Measurements from ENCODE around the gene KCNJ1.

The KCNJ1 gene

DNA sequence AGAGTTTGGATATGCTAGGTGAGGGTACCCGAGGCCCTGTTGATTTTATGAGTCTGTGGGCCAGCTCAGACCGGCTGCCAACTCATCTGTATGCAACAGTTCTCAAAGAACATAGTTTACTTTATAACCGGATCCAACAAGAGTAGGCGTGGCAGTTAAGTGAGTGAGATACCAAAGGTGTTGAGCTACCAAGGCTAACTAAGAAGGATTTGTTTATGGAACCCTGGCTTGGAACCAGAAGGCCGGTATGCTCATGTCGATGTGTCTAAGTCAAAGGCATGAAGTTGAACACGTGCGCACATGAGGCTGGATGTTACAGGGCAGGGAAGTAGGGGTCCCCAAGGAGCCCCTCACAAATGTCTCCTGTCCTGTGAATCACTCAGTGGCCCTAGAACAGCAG lies at the start of gene KCNJ1:
KCNJ1 (minus strand) TSS at position 20 of the 400 bp plus-strand sequence. CDS start 27,053 bp downstream, outside the sequence.
- no peak for DNase-seq

- DNase-seq = no peak
Measured at GRCh38 chr11:128916681-128917080, 49.6 kb upstream of the KCNJ1 start.

GRCh38 chr11:128916037-128916572 lies 49.0 kb upstream of the KCNJ1 start:
- no peak for DNase-seq

- DNase-seq = peak; percentile 33
Measured at GRCh38 chr11:128915149-128915521, 48.0 kb upstream of the KCNJ1 start.

GRCh38 chr11:128914216-128915148 lies 47.4 kb upstream of the KCNJ1 start:
- no peak for DNase-seq

DNA sequence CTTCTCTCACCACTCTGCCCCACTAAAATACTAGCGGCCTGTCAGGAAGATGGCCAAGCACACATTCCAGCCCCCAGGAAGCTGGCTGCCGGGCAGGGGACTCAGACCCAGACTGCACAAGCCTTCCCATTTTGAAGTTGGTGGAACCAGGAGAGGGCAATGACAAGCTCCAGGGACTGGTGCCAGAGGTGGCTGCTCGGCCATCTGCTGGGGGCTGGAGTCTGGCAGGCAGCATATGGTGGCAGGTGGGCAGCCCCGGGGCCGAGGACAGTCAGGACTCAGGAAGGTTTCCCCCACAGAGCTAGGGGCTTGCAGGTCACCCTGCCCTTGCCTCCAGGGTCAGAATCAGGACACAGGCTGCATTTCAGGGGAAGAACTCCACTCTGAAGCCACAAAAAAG lies 46.7 kb upstream of the KCNJ1 start:
- peak; percentile 45 for DNase-seq

DNA sequence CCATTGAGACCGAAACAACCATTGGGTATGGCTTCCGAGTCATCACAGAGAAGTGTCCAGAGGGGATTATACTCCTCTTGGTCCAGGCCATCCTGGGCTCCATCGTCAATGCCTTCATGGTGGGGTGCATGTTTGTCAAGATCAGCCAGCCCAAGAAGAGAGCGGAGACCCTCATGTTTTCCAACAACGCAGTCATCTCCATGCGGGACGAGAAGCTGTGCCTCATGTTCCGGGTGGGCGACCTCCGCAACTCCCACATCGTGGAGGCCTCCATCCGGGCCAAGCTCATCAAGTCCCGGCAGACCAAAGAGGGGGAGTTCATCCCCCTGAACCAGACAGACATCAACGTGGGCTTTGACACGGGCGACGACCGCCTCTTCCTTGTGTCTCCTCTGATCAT lies 44.6 kb upstream of the KCNJ1 start:
- DNase-seq = no peak

GRCh38 chr11:128911239-128911638 lies 44.1 kb upstream of the KCNJ1 start:
- no peak for DNase-seq

- no peak for DNase-seq
Measured at GRCh38 chr11:128910576-128910975, 43.5 kb upstream of the KCNJ1 start.

GRCh38 chr11:128909438-128910125 lies 42.5 kb upstream of the KCNJ1 start:
- no peak for DNase-seq

- DNase-seq = no peak
Measured at GRCh38 chr11:128908391-128909246, 41.5 kb upstream of the KCNJ1 start.

DNA sequence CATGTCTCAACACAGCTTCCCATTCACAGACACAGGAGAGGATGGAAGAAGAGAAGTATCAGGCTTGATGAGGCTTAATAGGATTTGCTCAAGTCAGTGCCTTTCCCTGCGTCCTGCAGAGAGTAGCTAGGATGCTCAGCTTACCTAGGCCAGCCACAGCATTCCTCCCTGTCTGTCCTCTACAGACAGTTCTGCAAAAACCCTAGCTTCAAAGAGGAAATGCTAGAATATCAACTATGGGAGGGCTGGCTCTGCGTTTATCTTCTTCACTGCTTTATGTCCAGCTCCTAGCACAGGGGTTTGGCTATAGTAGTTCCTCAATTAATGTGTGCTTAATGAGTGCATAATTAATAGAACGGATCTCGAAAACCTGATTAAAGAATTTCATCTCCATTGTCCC lies 40.5 kb upstream of the KCNJ1 start:
- DNase-seq = no peak

- no peak for DNase-seq
Measured at GRCh38 chr11:128906185-128907050, 39.3 kb upstream of the KCNJ1 start.

- DNase-seq = no peak
Measured at GRCh38 chr11:128905345-128906184, 38.5 kb upstream of the KCNJ1 start.

- no peak for DNase-seq
Measured at GRCh38 chr11:128904656-128905344, 37.7 kb upstream of the KCNJ1 start.

DNA sequence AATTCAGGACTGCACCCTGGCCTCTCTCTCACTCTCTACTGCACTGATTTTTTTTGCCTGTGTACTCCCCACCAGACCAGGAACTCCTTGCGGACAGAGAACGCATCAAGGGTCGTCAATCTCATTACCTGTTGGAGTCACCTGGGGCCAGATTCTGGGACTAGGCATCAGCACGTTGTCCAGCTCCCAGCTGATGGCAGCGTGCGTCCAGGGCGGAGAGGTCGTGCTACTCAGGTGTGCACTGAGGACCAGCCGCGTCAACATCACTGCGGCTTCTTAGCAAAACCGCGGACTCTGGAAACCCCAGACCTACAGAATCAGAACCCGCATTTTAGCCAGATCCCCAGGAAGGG lies 37.2 kb upstream of the KCNJ1 start:
- DNase-seq = no peak

DNA sequence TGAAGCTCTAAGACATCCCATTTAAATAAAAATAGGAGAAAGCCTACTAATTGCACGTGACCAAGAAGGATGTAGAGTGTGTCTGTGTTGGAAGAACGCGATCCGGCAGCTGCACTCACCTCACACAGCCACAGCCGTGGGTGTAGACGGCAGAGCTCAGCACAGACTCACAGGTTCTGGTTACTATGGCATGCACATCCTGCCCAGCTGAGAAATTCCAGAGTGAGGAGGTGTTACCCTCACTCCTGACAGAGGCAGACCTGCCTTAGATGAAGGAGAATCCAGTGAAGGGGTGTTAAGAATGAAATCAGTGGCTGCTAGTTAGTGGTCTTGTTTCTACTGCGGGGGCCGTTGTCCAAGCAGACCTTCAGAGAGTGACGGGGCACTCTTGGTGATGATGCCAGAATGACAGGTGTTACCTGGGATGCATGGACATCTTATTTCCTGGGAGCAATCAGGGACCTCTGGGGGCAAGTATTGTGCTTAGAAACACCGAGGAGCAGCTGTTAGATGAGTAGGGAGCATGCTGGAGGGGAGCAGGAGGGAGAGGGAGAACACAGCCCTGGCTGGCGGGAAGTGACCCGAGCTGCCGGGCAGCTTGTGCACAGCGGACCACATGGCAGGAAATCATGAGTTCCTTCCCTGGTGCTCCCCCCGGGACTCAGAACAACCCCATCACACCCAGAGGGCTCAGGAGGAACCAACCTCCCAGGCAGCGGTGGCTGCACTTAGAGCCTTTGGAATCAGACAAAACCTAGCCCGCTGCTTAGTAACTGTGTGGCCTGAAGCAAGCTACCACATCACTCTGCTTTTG lies 36.4 kb upstream of the KCNJ1 start:
- no peak for DNase-seq

DNA sequence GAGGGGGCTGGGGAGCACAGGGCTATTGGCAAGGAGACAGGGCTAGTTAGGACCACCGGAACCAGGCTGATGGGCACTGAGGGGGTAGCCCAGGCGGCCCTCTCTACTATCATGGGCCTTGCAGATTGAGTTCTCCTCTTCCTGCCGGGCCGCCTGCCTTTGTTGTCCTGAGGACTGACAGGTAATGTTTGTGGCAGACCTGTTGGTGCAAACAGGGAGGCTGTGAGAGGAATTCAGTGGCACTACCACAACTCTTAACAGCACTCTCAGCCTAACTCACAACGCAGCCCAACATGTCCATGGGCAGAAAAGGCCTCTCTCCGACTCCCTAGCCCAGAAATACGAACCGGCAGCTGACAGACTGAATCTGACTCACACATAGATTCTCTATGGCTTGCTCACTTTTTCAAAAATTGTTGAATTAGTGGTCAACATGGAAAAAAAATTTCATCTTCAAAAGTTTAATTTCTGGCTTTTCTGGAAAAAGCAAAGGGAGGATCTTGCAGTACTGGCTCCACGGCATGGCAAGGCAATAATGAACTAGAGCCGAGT lies 35.5 kb upstream of the KCNJ1 start:
- DNase-seq = no peak

All from DMS 273 treated with DMSO at 0.1 percent for 48 hours (cell line).